ENCODE results near the gene C3orf18.
A peak's percentile ranks its signal among the peaks of the same experiment; 100 is the strongest.

The C3orf18 gene

DNA sequence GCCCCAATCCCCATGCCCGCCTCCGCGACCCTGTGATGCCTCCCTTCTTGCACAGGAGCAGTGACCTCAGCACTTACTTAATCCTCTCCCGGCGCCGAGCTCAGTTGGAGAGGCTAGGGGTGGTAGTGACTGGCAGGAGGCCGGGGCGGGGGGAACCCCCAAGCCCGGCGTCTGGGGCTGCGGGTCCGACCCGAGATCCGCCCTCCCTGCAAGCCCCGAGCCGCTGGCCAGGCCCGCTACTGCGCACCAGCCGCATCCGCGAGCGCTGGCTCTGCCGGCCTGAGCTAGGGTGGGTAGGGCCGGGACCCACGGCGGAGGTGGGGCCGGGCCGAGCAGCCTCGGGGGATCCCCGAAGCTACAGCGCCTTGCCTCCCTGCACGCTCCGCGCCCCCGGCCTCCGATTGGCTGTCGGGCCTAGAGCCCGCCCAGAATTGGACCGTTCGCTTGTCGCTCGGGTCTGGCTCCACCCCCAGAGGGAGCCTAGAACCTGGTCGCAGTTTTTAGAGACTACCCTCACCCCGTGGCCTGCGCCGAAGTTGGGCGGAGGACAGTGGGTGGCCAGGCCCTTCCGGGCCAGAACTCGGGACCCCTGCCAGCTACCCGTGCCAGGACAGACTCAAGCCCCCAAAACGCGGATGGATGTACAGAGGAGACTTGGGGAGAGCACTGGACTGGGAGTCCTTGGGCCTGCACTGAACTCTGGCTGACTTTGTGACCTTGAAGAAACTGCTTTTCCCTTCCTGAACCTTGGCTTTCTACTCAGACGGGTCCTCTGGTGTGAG lies at the start of gene C3orf18:
Gene C3orf18, minus strand, starts transcription at position 362 of the 782 bp plus-strand sequence. CDS start 2,048 bp downstream, outside the sequence.
- DNase-seq = peak; percentile 36 to 70

- DNase-seq = peak; percentile 90 to 93
Observed at GRCh38 chr3:50616770-50617095, 49.2 kb upstream of the C3orf18 start.

- DNase-seq = peak; percentile 66 to 89
Observed at GRCh38 chr3:50616003-50616769, 48.6 kb upstream of the C3orf18 start.

GRCh38 chr3:50615190-50615589 lies 47.6 kb upstream of the C3orf18 start:
- DNase-seq = no peak

- DNase-seq = no peak
Observed at GRCh38 chr3:50612970-50613846, 45.7 kb upstream of the C3orf18 start.

DNA sequence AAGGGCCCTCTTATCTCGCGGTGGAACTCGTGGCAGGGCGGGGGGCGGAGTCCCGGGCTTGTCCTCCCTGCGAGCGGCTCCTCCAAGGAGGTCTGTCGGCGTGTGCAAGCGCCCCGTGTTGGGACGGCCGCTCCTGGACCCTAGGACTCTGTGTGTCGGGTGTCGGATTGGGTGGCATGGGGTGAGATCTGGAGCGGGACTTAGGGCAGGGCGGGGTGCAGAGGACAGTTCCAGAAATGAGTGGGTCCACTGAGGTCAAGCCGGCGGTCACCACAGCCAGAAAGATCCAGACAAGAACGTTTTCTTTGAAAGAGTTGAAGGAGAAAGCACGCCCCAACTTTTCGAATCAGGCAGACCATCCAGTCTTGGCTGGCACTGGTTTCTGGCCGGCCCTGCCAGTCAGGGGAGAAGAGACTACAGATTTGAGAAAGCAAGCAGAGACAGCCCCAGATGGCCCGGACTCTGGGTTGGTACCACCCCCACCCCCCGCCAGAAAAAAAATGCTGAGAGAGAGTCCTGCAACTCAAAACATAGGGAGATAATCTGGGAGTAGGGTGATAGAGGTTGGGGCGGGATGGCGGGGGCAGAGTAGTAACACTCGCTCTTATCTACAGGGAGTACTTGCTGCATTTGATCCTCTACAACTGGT lies 44.8 kb upstream of the C3orf18 start:
- DNase-seq = peak in 1 of 2 experiments; percentile 37

DNA sequence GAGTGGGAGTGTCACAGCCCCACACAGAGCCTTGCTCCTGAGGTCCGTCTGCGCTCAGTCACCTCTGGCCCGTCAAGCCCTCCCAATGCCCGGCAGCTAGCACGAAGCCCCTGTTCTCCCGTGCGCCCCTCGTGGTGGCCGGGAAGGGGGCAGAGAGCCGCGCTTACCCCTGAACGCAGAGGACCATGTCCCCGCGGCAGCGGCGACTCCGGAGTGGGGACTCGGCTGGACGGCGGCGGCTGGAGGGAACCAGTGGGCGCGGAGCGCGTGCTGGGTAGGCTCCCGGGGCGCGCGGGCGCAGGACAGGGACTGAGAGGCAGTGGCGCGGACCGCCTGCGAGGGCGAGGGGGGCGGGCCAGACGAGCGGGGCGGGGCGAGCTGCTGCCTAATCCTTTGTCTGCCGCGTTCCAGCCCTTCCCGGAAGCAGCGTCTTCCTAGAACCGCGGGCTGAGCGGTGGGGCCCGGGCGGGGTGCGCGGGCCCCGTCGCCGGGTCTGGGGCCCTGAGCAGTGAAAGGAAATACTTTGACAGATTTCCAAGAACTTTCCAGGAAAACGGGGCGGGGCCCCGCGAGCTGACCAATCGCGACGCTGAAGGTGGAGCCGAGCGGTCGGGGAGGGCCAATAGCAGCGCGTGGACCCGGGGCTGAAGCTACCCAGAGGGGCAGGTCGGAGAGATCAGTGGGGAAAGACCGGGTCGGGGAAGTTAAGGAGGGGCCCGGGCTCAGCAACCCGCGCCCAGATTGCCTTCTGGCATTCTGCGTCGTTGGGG lies 44.1 kb upstream of the C3orf18 start, which contains the start of gene CISH:
Gene CISH, minus strand, starts transcription at position 311 of the 770 bp plus-strand sequence. Its CDS starts 124 bp downstream, at position 187.
- peak; percentile 85 to 96 for DNase-seq

DNA sequence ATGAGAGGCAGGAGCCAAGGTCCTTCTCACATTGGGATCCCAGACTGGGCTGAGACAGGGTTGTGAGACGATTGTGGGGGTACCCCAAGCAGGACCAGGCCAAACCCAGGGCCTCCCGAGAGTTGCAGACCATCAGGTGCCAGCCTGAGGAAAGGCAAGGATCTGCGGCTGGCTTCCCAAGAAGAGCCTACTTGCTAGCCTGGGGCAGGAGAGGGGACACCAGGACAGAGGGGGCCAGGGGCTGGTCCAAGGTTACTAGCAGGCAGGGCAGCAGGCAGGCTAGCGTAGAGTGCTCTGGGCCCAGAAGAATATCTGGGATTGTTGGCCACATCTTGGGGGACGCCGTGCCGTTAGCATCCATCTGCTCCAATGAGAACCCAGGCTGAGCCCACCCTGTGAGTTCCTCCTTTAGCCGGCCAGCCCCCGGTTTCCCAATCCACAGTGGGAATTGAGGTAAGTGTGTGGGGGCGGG lies 43.5 kb upstream of the C3orf18 start:
- peak in 1 of 2 experiments; percentile 40 for DNase-seq

- no peak for DNase-seq
Observed at GRCh38 chr3:50610181-50610971, 42.8 kb upstream of the C3orf18 start.

DNA sequence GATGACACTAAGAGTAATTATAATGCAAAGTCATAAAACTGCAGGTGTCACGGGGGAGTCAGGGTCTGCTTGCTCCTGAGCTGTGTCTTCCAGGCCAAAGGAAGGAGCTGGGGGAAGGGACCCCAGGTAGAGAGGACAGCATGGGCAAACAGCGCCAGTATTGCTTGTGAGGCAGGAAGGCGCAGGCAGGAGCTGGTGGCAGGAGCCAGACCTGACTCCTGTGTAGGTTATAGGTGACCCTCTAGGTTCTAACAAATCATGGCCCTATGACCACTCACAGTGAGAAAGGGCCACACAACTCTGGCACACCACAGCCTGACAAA lies 42.2 kb upstream of the C3orf18 start:
- DNase-seq = no peak

DNA sequence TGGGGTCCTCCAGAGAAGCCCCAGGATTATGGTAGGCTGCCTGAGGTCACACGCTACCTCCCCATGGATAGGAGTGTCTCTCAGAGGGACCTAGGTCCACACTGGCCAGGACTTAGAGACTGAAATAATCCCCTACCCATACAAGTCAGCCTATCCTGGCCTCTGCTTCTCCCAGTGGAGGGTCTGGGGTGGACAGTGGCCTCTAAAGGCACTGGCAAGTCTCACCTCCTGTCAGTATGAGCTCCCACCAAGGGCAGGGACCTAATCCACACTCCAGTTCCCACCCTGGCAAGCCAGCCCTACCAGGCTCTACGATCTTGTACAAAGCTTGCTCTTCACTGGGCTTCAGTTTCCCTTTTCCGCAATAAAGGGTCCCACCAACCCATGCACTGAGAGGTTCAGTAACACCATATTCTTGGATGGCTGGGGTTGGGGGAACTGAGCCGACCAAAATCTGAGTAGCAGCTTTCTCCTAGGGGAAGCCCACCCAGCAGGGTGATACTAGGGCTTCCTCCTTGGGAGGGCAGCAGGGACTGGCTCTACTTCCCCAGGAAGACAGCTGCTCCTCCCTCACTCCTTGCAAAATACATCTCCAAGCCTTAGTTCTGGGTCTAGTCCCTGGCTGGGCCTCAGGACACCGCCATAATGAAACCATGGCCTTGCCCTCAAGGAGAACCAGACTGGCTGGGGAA lies 41.7 kb upstream of the C3orf18 start:
- no peak for DNase-seq

GRCh38 chr3:50608278-50608677 lies 40.7 kb upstream of the C3orf18 start:
- DNase-seq = no peak

DNA sequence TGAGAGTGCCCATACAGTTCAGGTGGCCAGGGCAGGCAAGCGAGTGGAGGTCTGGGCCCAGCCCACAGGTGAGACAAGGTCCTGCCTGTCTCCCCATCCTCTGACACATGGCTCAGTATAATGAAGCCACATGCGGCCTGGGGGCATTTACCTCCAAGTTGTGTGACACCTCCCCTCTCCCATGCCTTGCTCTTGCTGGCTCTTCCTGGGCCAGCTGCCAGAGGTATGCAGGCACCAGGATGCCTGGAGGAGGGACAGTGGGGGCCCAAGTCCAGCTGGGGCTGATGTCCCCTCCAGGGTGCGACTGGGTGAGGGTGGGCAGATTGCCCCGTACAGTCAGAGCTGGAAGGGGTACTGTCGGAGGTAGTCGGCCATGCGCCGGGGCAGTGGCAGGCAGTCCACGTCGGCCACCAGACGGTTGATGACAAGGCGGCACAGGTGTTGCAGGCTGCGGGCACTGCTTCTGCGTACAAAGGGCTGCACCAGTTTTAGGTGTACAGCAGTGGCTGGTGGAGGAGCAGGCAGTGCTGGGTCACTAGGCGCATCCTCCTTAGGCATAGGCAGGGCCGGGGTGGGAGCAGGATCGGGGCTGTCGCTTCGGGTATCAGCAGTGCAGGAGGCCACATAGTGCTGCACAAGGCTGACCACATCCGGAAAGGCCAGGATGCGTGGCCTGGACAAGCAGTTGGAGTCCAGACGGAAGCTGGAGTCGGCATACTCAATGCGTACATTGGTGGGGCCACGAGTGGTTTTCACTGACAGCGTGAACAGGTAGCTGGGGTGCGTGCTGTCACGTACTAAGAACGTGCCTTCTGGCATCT lies 39.9 kb upstream of the C3orf18 start:
- no peak for DNase-seq

DNA sequence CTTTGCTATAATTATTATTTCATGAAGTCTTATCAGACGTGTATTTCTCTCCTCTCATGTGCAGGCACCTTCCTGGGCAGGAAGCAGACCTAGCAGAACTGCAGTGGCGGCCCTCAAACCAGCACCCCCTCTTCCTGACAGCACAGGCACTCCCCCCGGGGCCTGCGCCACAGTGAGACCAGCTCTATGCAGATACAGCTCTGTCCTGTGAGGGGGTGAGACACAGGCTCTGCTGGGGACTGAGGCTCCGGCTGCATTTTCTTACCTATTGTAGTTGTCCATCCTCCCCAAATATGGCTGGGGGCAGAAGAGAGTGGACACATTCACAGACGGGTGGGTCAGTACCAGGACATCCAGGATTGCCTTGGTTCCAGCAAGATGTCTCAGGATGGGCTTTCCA lies 39.0 kb upstream of the C3orf18 start:
- DNase-seq = no peak

- no peak for DNase-seq
Observed at GRCh38 chr3:50605901-50606326, 38.4 kb upstream of the C3orf18 start.

DNA sequence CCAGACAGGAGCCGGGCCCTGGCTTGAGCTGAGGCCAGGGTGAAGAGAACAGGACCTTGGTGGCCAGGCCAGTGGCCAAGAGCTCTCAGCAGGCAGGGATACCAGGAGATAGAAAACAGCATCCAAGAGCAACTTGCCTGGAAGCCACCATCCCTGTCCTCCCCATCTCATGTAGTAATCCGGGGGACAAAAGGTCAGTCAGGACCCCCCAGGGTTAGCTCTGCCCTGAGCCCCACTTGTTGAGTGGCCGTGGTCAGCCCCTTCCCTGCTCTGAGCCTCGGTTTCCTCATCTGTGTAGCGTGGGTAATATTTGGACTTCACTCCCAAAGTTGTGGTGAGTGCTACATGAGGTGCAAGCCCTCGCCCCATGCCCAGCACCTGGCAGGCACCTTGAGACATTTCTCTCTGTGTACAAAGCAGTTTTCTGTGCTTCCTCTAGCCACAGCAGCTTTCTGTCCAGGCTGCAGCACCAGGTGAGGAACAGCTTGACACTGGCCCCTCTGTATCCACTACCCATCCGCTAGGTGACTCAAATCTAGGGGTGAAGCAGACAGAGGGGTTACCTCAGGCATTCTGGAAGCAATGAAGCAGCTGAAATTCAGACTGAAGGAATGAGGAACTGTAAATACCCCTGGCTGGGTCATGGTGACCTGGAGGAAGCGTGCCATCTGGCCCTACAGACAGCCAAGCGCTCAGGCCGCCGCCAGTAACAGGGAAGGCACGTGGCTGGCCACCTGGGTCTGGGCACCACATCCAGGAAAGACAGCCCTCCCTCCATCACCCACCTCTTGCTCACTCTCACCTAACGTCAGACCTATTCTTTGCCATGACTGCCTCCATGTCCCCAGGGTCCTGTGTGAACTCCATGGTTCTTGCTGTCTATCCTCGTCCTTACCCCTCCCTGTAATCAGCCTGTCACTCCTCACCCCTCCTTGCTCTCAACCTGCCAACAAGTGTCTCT lies 37.4 kb upstream of the C3orf18 start:
- no peak for DNase-seq

DNA sequence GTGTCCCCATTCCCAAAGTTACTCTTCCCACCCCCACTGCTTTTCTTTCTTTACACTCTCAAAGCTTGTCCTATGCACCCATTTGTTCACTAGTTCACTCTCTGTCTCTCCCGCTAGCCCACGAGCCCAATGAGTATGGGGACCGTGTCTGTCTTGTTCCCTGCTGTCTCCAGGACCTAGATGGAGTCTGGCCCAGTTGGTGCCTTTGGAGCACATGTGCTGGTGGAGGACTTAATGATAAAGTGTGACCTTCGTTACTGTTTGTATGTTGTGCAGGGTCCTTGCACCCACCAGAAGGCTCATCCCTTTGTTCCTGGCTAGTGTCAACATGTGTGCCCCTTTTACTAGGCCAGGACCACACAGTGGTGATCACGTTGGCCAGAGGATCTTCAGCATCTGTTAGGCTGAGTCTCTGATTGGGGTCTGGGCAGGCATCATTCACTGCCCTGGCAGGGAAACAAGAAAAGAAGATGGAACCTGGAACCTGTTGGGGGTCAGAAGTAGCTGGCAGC lies 36.6 kb upstream of the C3orf18 start:
- no peak for DNase-seq
